ENCODE data around the gene AFAP1. TPM values are rescaled to one million over a fixed set of nuclear protein-coding genes. Genes with fewer than 3 reads are reported as not detected.

The AFAP1 gene
- total RNA-seq, 1 donor from 2014 or later, result 57.6 TPM

GRCh38 chr4:7817877-7818398 lies 121.7 kb downstream of the AFAP1 start:
- Mint-ChIP-seq H3K4me3 (ENCODE audit: low read depth) (no peak overlapping the region), H3K27me3 (ENCODE audit: low read depth) (no peaks in the 10 kb centered on the region), H3K9me3 (no peaks in the 10 kb centered on the region), H3K36me3 (ENCODE audit: low read depth) (peaks cover 37% of the 10 kb centered on the region), H3K27ac (peak overlapping the region; percentile 9), H3K4me1 (ENCODE audit: low read depth) (peaks cover 23% of the 10 kb centered on the region)
- DNase-seq (ENCODE audit: low spot score), result no peak
- intact Hi-C loops (cut with micrococcal nuclease), result no loop called here

GRCh38 chr4:7816771-7817170 lies 122.9 kb downstream of the AFAP1 start:
- intact Hi-C loops (cut with micrococcal nuclease), result no loop called here
- Mint-ChIP-seq H3K36me3 (ENCODE audit: low read depth) (peaks cover 39% of the 10 kb centered on the region), H3K9me3 (no peaks in the 10 kb centered on the region), H3K27me3 (ENCODE audit: low read depth) (no peaks in the 10 kb centered on the region), H3K27ac (no peak overlapping the region), H3K4me1 (ENCODE audit: low read depth) (peaks cover 19% of the 10 kb centered on the region), H3K4me3 (ENCODE audit: low read depth) (no peak overlapping the region)
- no peak for DNase-seq (ENCODE audit: low spot score)

- peaks cover 17% of the 10 kb centered on the region for H3K4me1 Mint-ChIP-seq (ENCODE audit: low read depth)
- no peaks in the 10 kb centered on the region for H3K27me3 Mint-ChIP-seq (ENCODE audit: low read depth)
- intact Hi-C loops (cut with micrococcal nuclease), result no loop called here
- H3K36me3 Mint-ChIP-seq (ENCODE audit: low read depth), result peaks cover 39% of the 10 kb centered on the region
- no peak overlapping the region for H3K4me3 Mint-ChIP-seq (ENCODE audit: low read depth)
- no peaks in the 10 kb centered on the region for H3K9me3 Mint-ChIP-seq
- H3K27ac Mint-ChIP-seq, result no peak overlapping the region
- no peak for DNase-seq (ENCODE audit: low spot score)
Observed at GRCh38 chr4:7815981-7816380, 123.7 kb downstream of the AFAP1 start.

- H3K27me3 Mint-ChIP-seq (ENCODE audit: low read depth), result no peaks in the 10 kb centered on the region
- no peak overlapping the region for H3K4me3 Mint-ChIP-seq (ENCODE audit: low read depth)
- intact Hi-C loops (cut with micrococcal nuclease), result no loop called here
- H3K36me3 Mint-ChIP-seq (ENCODE audit: low read depth), result peaks cover 39% of the 10 kb centered on the region
- no peak for DNase-seq (ENCODE audit: low spot score)
- H3K27ac Mint-ChIP-seq, result no peak overlapping the region
- H3K4me1 Mint-ChIP-seq (ENCODE audit: low read depth), result peaks cover 17% of the 10 kb centered on the region
- no peaks in the 10 kb centered on the region for H3K9me3 Mint-ChIP-seq
Observed at GRCh38 chr4:7815562-7815961, 124.1 kb downstream of the AFAP1 start.

GRCh38 chr4:7814451-7814850 lies 125.2 kb downstream of the AFAP1 start:
- Mint-ChIP-seq H3K36me3 (ENCODE audit: low read depth) (peaks cover 44% of the 10 kb centered on the region), H3K4me3 (ENCODE audit: low read depth) (no peak overlapping the region), H3K4me1 (ENCODE audit: low read depth) (peaks cover 17% of the 10 kb centered on the region), H3K27ac (no peak overlapping the region), H3K27me3 (ENCODE audit: low read depth) (no peaks in the 10 kb centered on the region), H3K9me3 (no peaks in the 10 kb centered on the region)
- DNase-seq (ENCODE audit: low spot score), result no peak
- intact Hi-C loops (cut with micrococcal nuclease), result no loop called here

- Mint-ChIP-seq H3K27ac (no peak overlapping the region), H3K9me3 (peaks cover 2% of the 10 kb centered on the region), H3K4me1 (ENCODE audit: low read depth) (peaks cover 18% of the 10 kb centered on the region), H3K27me3 (ENCODE audit: low read depth) (no peaks in the 10 kb centered on the region), H3K4me3 (ENCODE audit: low read depth) (no peak overlapping the region), H3K36me3 (ENCODE audit: low read depth) (peaks cover 50% of the 10 kb centered on the region)
- no peak for DNase-seq (ENCODE audit: low spot score)
- intact Hi-C loops (cut with micrococcal nuclease), result no loop called here
Observed at GRCh38 chr4:7813674-7814073, 126.0 kb downstream of the AFAP1 start.

- H3K9me3 Mint-ChIP-seq, result peaks cover 3% of the 10 kb centered on the region
Observed at GRCh38 chr4:7812921-7813320, 126.7 kb downstream of the AFAP1 start.

GRCh38 chr4:7812231-7812857 lies 127.3 kb downstream of the AFAP1 start:
- no peak for DNase-seq (ENCODE audit: low spot score)
- Mint-ChIP-seq H3K4me3 (ENCODE audit: low read depth) (no peak overlapping the region), H3K27me3 (ENCODE audit: low read depth) (no peaks in the 10 kb centered on the region), H3K36me3 (ENCODE audit: low read depth) (peaks cover 53% of the 10 kb centered on the region), H3K9me3 (peaks cover 3% of the 10 kb centered on the region), H3K4me1 (ENCODE audit: low read depth) (peaks cover 20% of the 10 kb centered on the region), H3K27ac (no peak overlapping the region)
- intact Hi-C loops (cut with micrococcal nuclease), result no loop called here

More at GRCh38 chr4:7812921-7813320, 126.7 kb downstream of the AFAP1 start:
- Mint-ChIP-seq H3K4me3 (ENCODE audit: low read depth) (no peak overlapping the region), H3K36me3 (ENCODE audit: low read depth) (peaks cover 51% of the 10 kb centered on the region), H3K27ac (no peak overlapping the region), H3K27me3 (ENCODE audit: low read depth) (no peaks in the 10 kb centered on the region), H3K4me1 (ENCODE audit: low read depth) (peaks cover 20% of the 10 kb centered on the region)
- intact Hi-C loops (cut with micrococcal nuclease), result no loop called here
- DNase-seq (ENCODE audit: low spot score), result no peak

GRCh38 chr4:7811536-7812191 lies 128.0 kb downstream of the AFAP1 start:
- peaks cover 53% of the 10 kb centered on the region for H3K36me3 Mint-ChIP-seq (ENCODE audit: low read depth)
- no peak overlapping the region for H3K4me3 Mint-ChIP-seq (ENCODE audit: low read depth)
- no peak for DNase-seq (ENCODE audit: low spot score)
- H3K4me1 Mint-ChIP-seq (ENCODE audit: low read depth), result peaks cover 20% of the 10 kb centered on the region
- peaks cover 3% of the 10 kb centered on the region for H3K9me3 Mint-ChIP-seq
- H3K27ac Mint-ChIP-seq, result no peak overlapping the region
- intact Hi-C loops (cut with micrococcal nuclease), result no loop called here
- H3K27me3 Mint-ChIP-seq (ENCODE audit: low read depth), result no peaks in the 10 kb centered on the region

- H3K36me3 Mint-ChIP-seq (ENCODE audit: low read depth), result peaks cover 51% of the 10 kb centered on the region
- H3K4me3 Mint-ChIP-seq (ENCODE audit: low read depth), result no peak overlapping the region
- no peak overlapping the region for H3K27ac Mint-ChIP-seq
- peaks cover 19% of the 10 kb centered on the region for H3K4me1 Mint-ChIP-seq (ENCODE audit: low read depth)
- H3K9me3 Mint-ChIP-seq, result peaks cover 3% of the 10 kb centered on the region
- no peaks in the 10 kb centered on the region for H3K27me3 Mint-ChIP-seq (ENCODE audit: low read depth)
- DNase-seq (ENCODE audit: low spot score), result no peak
- intact Hi-C loops (cut with micrococcal nuclease), result no loop called here
Observed at GRCh38 chr4:7810783-7811535, 128.7 kb downstream of the AFAP1 start.

GRCh38 chr4:7808752-7809151 lies 130.9 kb downstream of the AFAP1 start:
- peaks cover 3% of the 10 kb centered on the region for H3K9me3 Mint-ChIP-seq
- H3K27ac Mint-ChIP-seq, result no peak overlapping the region
- no peak for DNase-seq (ENCODE audit: low spot score)
- peaks cover 34% of the 10 kb centered on the region for H3K36me3 Mint-ChIP-seq (ENCODE audit: low read depth)
- intact Hi-C loops (cut with micrococcal nuclease), result no loop called here
- peaks cover 10% of the 10 kb centered on the region for H3K4me1 Mint-ChIP-seq (ENCODE audit: low read depth)
- no peaks in the 10 kb centered on the region for H3K27me3 Mint-ChIP-seq (ENCODE audit: low read depth)
- H3K4me3 Mint-ChIP-seq (ENCODE audit: low read depth), result no peak overlapping the region

GRCh38 chr4:7808181-7808580 lies 131.5 kb downstream of the AFAP1 start:
- H3K36me3 Mint-ChIP-seq (ENCODE audit: low read depth), result peaks cover 29% of the 10 kb centered on the region
- H3K4me3 Mint-ChIP-seq (ENCODE audit: low read depth), result no peak overlapping the region
- H3K4me1 Mint-ChIP-seq (ENCODE audit: low read depth), result peaks cover 4% of the 10 kb centered on the region

More at GRCh38 chr4:7808181-7808580, 131.5 kb downstream of the AFAP1 start:
- Mint-ChIP-seq H3K27ac (no peak overlapping the region), H3K9me3 (peaks cover 3% of the 10 kb centered on the region), H3K27me3 (ENCODE audit: low read depth) (no peaks in the 10 kb centered on the region)
- intact Hi-C loops (cut with micrococcal nuclease), result no loop called here
- DNase-seq (ENCODE audit: low spot score), result no peak

All from activated T-helper 2 cell treated with anti-CD3 and anti-CD28 coated beads, Interferon-gamma antibody, Interleukin-2, Interleukin-4, amounts not matched to agents 10 μg/mL and 5 μg/mL and 100 μg/mL, durations not matched to agents 14 hours and 24 hours and 36 hours (primary cell).